K562 (cell line): ENCODE data around the gene GALNT12. TPM values are rescaled to one million over a fixed set of nuclear protein-coding genes. Genes with fewer than 3 reads are reported as not detected.

ENCODE experiments used
- BACH1 ChIP-seq: fragments of 200-800 bp; sonication (Bioruptor generic); IDR thresholded peaks from 2 replicates; pipeline ENCODE4 v1.6.1; 2016; ENCODE audit warnings: missing genetic modification characterization, missing compliant biosample characterization
- DACH1 ChIP-seq: fragments of 450-650 bp; IDR thresholded peaks from 2 replicates; pipeline ENCODE4 v1.6.1; 2018; ENCODE audit not compliant: partially characterized antibody
- DLX4 ChIP-seq: fragments of 250-450 bp; sonication (Bioruptor Pico); IDR thresholded peaks from 2 replicates; pipeline ENCODE4 v1.6.1; 2021; ENCODE audit warnings: mild to moderate bottlenecking
- E2F6 ChIP-seq, 2 experiments: IDR thresholded peaks; 2 replicates each; pipeline ENCODE4 v1.6.1; 2011; ENCODE audit warnings: borderline replicate concordance in 1 of 2, control low read depth in 1 of 2, low read depth in 1 of 2, low read length in 1 of 2, mild to moderate bottlenecking in 1 of 2, mixed read lengths in 1 of 2, moderate library complexity in 1 of 2; ENCODE audit not compliant: insufficient read depth in 1 of 2, insufficient read length in 1 of 2, poor library complexity in 1 of 2, severe bottlenecking in 1 of 2; ENCODE audit errors: extremely low read depth in 1 of 2
- IFI16 ChIP-seq: fragments of 250-450 bp; sonication (Bioruptor Pico); IDR thresholded peaks from 2 replicates; pipeline ENCODE4 v2.1.2; 2022; ENCODE audit warnings: mild to moderate bottlenecking, inconsistent platforms
- KDM2B ChIP-seq: fragments of 250-450 bp; sonication (Bioruptor Pico); IDR thresholded peaks from 2 replicates; pipeline ENCODE4 v1.8.0; 2021; ENCODE audit warnings: mild to moderate bottlenecking, moderate library complexity
- KLF13 ChIP-seq: fragments of 450-650 bp; IDR thresholded peaks from 2 replicates; pipeline ENCODE4 v1.6.1; 2016; ENCODE audit warnings: missing genetic modification characterization, low read depth, mild to moderate bottlenecking, missing compliant biosample characterization, moderate library complexity, borderline replicate concordance
- KLF6 ChIP-seq: fragments of 250-450 bp; sonication (Bioruptor Pico); IDR thresholded peaks from 2 replicates; pipeline ENCODE4 v1.4.0; 2020; ENCODE audit warnings: mild to moderate bottlenecking, moderate library complexity, borderline replicate concordance
- NCOA2 ChIP-seq, 2 experiments: fragments of 450-650 bp; IDR thresholded peaks; 2 replicates each; pipeline ENCODE4 v1.6.1; 2018; ENCODE audit warnings: mild to moderate bottlenecking in 2 of 2, moderate library complexity in 1 of 2; ENCODE audit not compliant: partially characterized antibody in 2 of 2
- RFX1 ChIP-seq: fragments of 450-650 bp; IDR thresholded peaks from 2 replicates; pipeline ENCODE4 v1.6.1; 2016; ENCODE audit warnings: mild to moderate bottlenecking, moderate library complexity
- SOX6 ChIP-seq: fragments of 450-650 bp; IDR thresholded peaks from 2 replicates; pipeline ENCODE4 v1.6.1; 2014; ENCODE audit warnings: mild to moderate bottlenecking
- TFAP4 ChIP-seq: sonication (generic); formaldehyde crosslinking; IDR thresholded peaks from 2 replicates; pipeline ENCODE4 v1.8.0; 2022; ENCODE audit warnings: missing genetic modification reagents, mild to moderate bottlenecking, moderate library complexity, borderline replicate concordance
- YBX1 ChIP-seq: fragments of 450-650 bp; IDR thresholded peaks from 2 replicates; pipeline ENCODE4 v1.7.1; 2016; ENCODE audit warnings: mild to moderate bottlenecking
- ZFX ChIP-seq: sonication (generic); formaldehyde crosslinking; IDR thresholded peaks from 2 replicates; pipeline ENCODE4 v1.8.0; 2022; ENCODE audit warnings: mild to moderate bottlenecking, missing genetic modification reagents, moderate library complexity
- ZNF407 ChIP-seq: fragments of 450-650 bp; IDR thresholded peaks from 2 replicates; pipeline ENCODE4 v1.6.1; 2016; ENCODE audit warnings: low read depth
- ZNF561 ChIP-seq: fragments of 450-650 bp; formaldehyde crosslinking; conservative IDR thresholded peaks from 2 replicates; pipeline ENCODE4 v1.4.0; 2020; ENCODE audit warnings: mild to moderate bottlenecking, moderate library complexity
- ZNF57 ChIP-seq: fragments of 450-650 bp; formaldehyde crosslinking; IDR thresholded peaks from 2 replicates; pipeline ENCODE4 v1.4.0; 2020; ENCODE audit warnings: mild to moderate bottlenecking, moderate library complexity
- polyA plus RNA-seq, 8 experiments: library from polyadenylated mRNA; depleted of rRNA in 4 of 8; stranded (reverse) in 5 of 8; unstranded in 3 of 8; fragments of >200 nt; fragmentation: Nextera tagmentation in 2 of 8; fragmentation: Illumina TruSeq in 1 of 8; extraction: Ambion mirVana in 2 of 8; extraction: Trizol in 1 of 8; gene quantifications; 2 replicates each; pipeline versions ENCODE4 v1.2.1 to v1.2.3, GENCODE V29; 2011 to 2014; ENCODE audit warnings: inconsistent platforms in 1 of 8, missing spikeins in 1 of 8
- total RNA-seq, 7 experiments: library from RNA; depleted of rRNA in 6 of 7; stranded (reverse); fragments of >200 nt in 6 of 7; fragmentation: Illumina TruSeq in 2 of 7; extraction: Trizol in 2 of 7; gene quantifications; 2 replicates each; pipeline versions ENCODE4 v1.2.1 to v1.2.3, GENCODE V29; 2011 to 2021; ENCODE audit warnings: low replicate concordance in 1 of 7

Gene GALNT12
- total and polyA plus RNA-seq, 9 of the 15 experiments (the other 6 are each of a cell fraction or from before 2014, with no cell fraction given), result 29.7 to 82.9 (median 44.2) TPM

GRCh38 chr9:98833090-98833956 is 25.9 kb downstream of the GALNT12 start (continued):
- TF ChIP-seq ZNF407 (no peak), BACH1 (no peak; the same call in 1 of the 2 replicates), YBX1 (no peak), DLX4 (CRISPR knock-in tag) (no peak), DACH1 (no peak), RFX1 (no peak), ZFX (CRISPR knock-in tag) (peak; percentile 62), SOX6 (peak; percentile 79), E2F6 (IDR thresholded peaks at IDR 0.05; ENCODE audit: borderline replicate concordance in 1 of 2, extremely low read depth in 1 of 2, insufficient read depth in 1 of 2, insufficient read length in 1 of 2, low read depth in 1 of 2, low read length in 1 of 2, poor library complexity in 1 of 2, severe bottlenecking in 1 of 2) (peak; percentile 84 to 87), NCOA2 (IDR thresholded peaks at IDR 0.05; ENCODE audit: partially characterized antibody in 2 of 2) (no peak), KLF6 (CRISPR knock-in tag) (no peak; the same call in 1 of the 2 replicates), ZNF561 (CRISPR knock-in tag) (no peak), ZNF57 (CRISPR knock-in tag) (no peak), KLF13 (tag) (no peak), TFAP4 (CRISPR knock-in tag) (peak; percentile 75), IFI16 (CRISPR knock-in tag) (no peak), KDM2B (CRISPR knock-in tag) (no peak)
